Measurements from ENCODE around the gene MFSD2B. TPM values are rescaled to one million over a fixed set of nuclear protein-coding genes. Genes with fewer than 3 reads are reported as not detected.
A peak's percentile ranks its signal among the peaks of the same experiment; 100 is the strongest.
"Not testable (repeated sequence)": the region's sequence is repeated elsewhere in the genome, so short reads cannot be mapped to it uniquely, and the experiment has no call there.

The MFSD2B gene
- total and polyA plus RNA-seq, 11 donors, result 0.01 to 0.19 (median 0.09) TPM; not detected in 8

GRCh38 chr2:24038786-24039499, 29.1 kb downstream of the MFSD2B start:
- H3K27me3 ChIP-seq, result no peaks in the 10 kb centered on the region
- H3K36me3 ChIP-seq, result peaks cover 0 to 48% (median 33%) of the 10 kb centered on the region in 9 donors
- H3K9me3 ChIP-seq, result no peaks in the 10 kb centered on the region
- H3K4me3 ChIP-seq, result no peak overlapping the region
- H3K4me1 ChIP-seq, result no peaks in the 10 kb centered on the region
- 92 to 97% (median 95%) methylated on average over 7 to 9 of the region's 9 CpGs for WGBS, 4 donors
- ATAC-seq (no peak), DNase-seq (no peak)
- H3K27ac ChIP-seq, result no peak overlapping the region
- no peak for TF ChIP-seq CTCF (IDR thresholded peaks at IDR 0.05)
- no peak for TF ChIP-seq POLR2A (IDR thresholded peaks at IDR 0.05)
- intact Hi-C loops (cut with DNase I), result no loop called here

GRCh38 chr2:24040511-24040910, 30.6 kb downstream of the MFSD2B start:
- H3K9me3 ChIP-seq, result no peaks in the 10 kb centered on the region
- no peak for DNase-seq

GRCh38 chr2:24043133-24043532, 33.2 kb downstream of the MFSD2B start:
- ATAC-seq, H3K9me3 ChIP-seq, H3K27ac ChIP-seq, H3K4me3 ChIP-seq, DNase-seq, H3K27me3 ChIP-seq: not testable (repeated sequence)
- intact Hi-C loops (cut with DNase I), result loop anchor here in 2 of 10 donors (10.0 kb wide), 2 partner anchors 98 to 108 kb away; partner anchors contain the start of gene UBXN2A (in 1 of the 2)
- H3K36me3 ChIP-seq, result peaks cover 0 to 22% (median 13%) of the 10 kb centered on the region in 9 donors
- 91 to 99% (median 96%) methylated on average over 6 of the region's 6 CpGs for WGBS, 4 donors
- H3K4me1 ChIP-seq, result peaks cover 0 to 19% (median 11%) of the 10 kb centered on the region in 12 donors

More at GRCh38 chr2:24040511-24040910, 30.6 kb downstream of the MFSD2B start:
- 87 to 98% (median 97%) methylated on average over 4 of the region's 4 CpGs for WGBS, 4 donors
- no peak overlapping the region for H3K4me3 ChIP-seq
- no peak overlapping the region for H3K27ac ChIP-seq
- peaks cover 0 to 48% (median 33%) of the 10 kb centered on the region in 9 donors for H3K36me3 ChIP-seq
- no peaks in the 10 kb centered on the region for H3K27me3 ChIP-seq
- TF ChIP-seq POLR2A (IDR thresholded peaks at IDR 0.05), result no peak
- H3K4me1 ChIP-seq, result peaks cover 0 to under 1% (median 0%) of the 10 kb centered on the region in 12 donors
- ATAC-seq, result no peak
- intact Hi-C loops (cut with DNase I), result loop anchor here in 2 of 10 donors (10.0 kb wide), 2 partner anchors 96 to 106 kb away; partner anchors contain the start of gene UBXN2A (in 1 of the 2)

- Histone ChIP-seq H3K27me3 (no peaks in the 10 kb centered on the region), H3K36me3 (no peaks in the 10 kb centered on the region), H3K4me1 (peaks cover 0 to 39% (median 19%) of the 10 kb centered on the region in 12 donors), H3K9me3 (no peaks in the 10 kb centered on the region), H3K27ac (no peak overlapping the region), H3K4me3 (peak overlapping the region in 6 of 12 donors; percentile 65 to 81 (median 72))
- TF ChIP-seq CTCF (IDR thresholded peaks at IDR 0.05) (no peak), POLR2A (IDR thresholded peaks at IDR 0.05) (no peak)
- intact Hi-C loops (cut with DNase I), result loop anchor here in 4 of 10 donors (2.0 to 10.0 kb wide), 5 partner anchors 31 to 119 kb away; partner anchors contain the start of genes ATAD2B (in 1 of the 4), SF3B6 (in 1 of the 4), TP53I3 (in 1 of the 4) and UBXN2A (in 1 of the 4)
- DNase-seq (no peak), ATAC-seq (no peak)
- 76 to 84% (median 82%) methylated on average over 11 of the region's 11 CpGs for whole genome bisulfite sequencing, 4 donors
These were observed 35.9 kb downstream of the MFSD2B start for GRCh38 chr2:24045511-24046508.

All from heart left ventricle (tissue), 16 donors.